Suprapubic skin (tissue), 4 donors: ENCODE data around the gene ATAD3A. TPM values are rescaled to one million over a fixed set of nuclear protein-coding genes. Genes with fewer than 3 reads are reported as not detected.

Experiments used
- DNase-seq, 2 donors: peaks; one replicate each; pipeline ENCODE4 v3.0.0-alpha.2; 2019; ENCODE audit warnings: low spot score in 2 of 2
- H3K27ac ChIP-seq: fragments of 200-600 bp; sonication (generic); one replicate; pipeline ENCODE4 v1.5.1; 2019
- H3K27me3 ChIP-seq: fragments of 200-600 bp; sonication (generic); one replicate; pipeline ENCODE4 v1.5.1; 2019
- H3K36me3 ChIP-seq: fragments of 200-600 bp; sonication (generic); one replicate; pipeline ENCODE4 v1.5.1; 2019
- H3K4me1 ChIP-seq: fragments of 200-600 bp; sonication (generic); one replicate; pipeline ENCODE4 v1.5.1; 2019
- H3K4me3 ChIP-seq: fragments of 200-600 bp; sonication (generic); one replicate; pipeline ENCODE4 v1.5.1; 2019; ENCODE audit warnings: mild to moderate bottlenecking
- H3K9me3 ChIP-seq: fragments of 200-600 bp; sonication (generic); one replicate; pipeline ENCODE4 v1.5.1; 2019
- CTCF ChIP-seq, 2 donors: fragments of 200-600 bp in 1 of 2; fragments of 450-650 bp in 1 of 2; sonication (generic) in 1 of 2; IDR thresholded peaks; one replicate each; pipeline ENCODE4 v1.5.1; 2016 to 2019; ENCODE audit warnings: antibody characterized with exemption in 2 of 2, mild to moderate bottlenecking in 1 of 2, moderate library complexity in 1 of 2
- EP300 ChIP-seq: sonication (generic); formaldehyde crosslinking; IDR thresholded peaks from one replicate; pipeline ENCODE4 v1.6.1; 2017; ENCODE audit warnings: antibody characterized with exemption
- POLR2A ChIP-seq, 2 donors: fragments of 450-650 bp; IDR thresholded peaks; one replicate each; pipeline ENCODE4 v1.6.1; 2017; ENCODE audit warnings: antibody characterized with exemption in 2 of 2, mild to moderate bottlenecking in 2 of 2, moderate library complexity in 2 of 2
- POLR2AphosphoS5 ChIP-seq, 3 donors: sonication (generic); formaldehyde crosslinking; IDR thresholded peaks; one replicate each; pipeline ENCODE4 v1.6.1; 2017; ENCODE audit warnings: antibody characterized with exemption in 3 of 3
- WGBS: methylation state at CpG from one replicate; pipeline ENCODE4 v1.1.5; 2018; 5-methylcytosine and 5-hydroxymethylcytosine counted together
- total RNA-seq, 4 donors: library from RNA; depleted of rRNA; stranded (reverse); fragments of >200 nt; gene quantifications; one replicate each; pipeline ENCODE4 v1.1.0, GENCODE V29; 2016

ATAD3A gene
- total RNA-seq, 4 donors from 2014 or later: 15.0 to 23.2 (median 19.7) TPM

- Histone ChIP-seq H3K9me3 (no peaks in the 10 kb centered on the region), H3K27ac (no peak overlapping the region), H3K4me1 (peaks cover 8% of the 10 kb centered on the region), H3K4me3 (no peak overlapping the region), H3K27me3 (no peaks in the 10 kb centered on the region), H3K36me3 (peaks cover 40% of the 10 kb centered on the region)
- TF ChIP-seq POLR2AphosphoS5 (IDR thresholded peaks at IDR 0.05) (no peak), POLR2A (IDR thresholded peaks at IDR 0.05) (no peak), CTCF (IDR thresholded peaks at IDR 0.05) (no peak), EP300 (no peak)
- no peak for DNase-seq
- WGBS: 79% methylated on average over 17 of the region's 17 CpGs
These were observed 47.1 kb downstream of the ATAD3A start for GRCh38 chr1:1559066-1559465.

DNA sequence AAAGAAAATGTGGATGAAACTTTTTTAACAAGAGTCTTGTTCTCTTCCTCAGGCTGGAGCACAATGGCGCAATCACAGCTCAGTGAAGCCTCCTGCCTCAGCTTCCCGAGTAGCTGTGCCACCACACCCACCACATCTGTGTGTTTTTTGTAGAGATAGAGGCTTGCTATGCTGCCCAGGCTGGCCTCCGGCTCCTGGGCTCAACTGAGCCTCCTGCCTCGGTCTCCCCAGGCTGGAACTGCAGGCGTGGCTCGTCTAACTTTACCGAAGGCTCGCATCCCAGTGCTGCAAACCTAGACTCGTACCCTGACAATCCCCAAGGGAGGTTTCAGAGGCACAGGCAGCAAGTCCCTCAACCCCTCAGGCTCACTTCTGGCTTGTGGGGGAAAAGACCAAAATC is 48.2 kb downstream of the ATAD3A start:
- H3K9me3 ChIP-seq: no peaks in the 10 kb centered on the region
- TF ChIP-seq CTCF (IDR thresholded peaks at IDR 0.05) (no peak), EP300 (no peak), POLR2AphosphoS5 (IDR thresholded peaks at IDR 0.05) (no peak), POLR2A (IDR thresholded peaks at IDR 0.05) (no peak)
- peaks cover 51% of the 10 kb centered on the region for H3K36me3 ChIP-seq
- no peaks in the 10 kb centered on the region for H3K27me3 ChIP-seq
- WGBS: 89% methylated on average over 5 of the region's 9 CpGs
- no peak overlapping the region for H3K27ac ChIP-seq
- H3K4me1 ChIP-seq: peaks cover 1% of the 10 kb centered on the region
- no peak overlapping the region for H3K4me3 ChIP-seq
- DNase-seq: no peak

DNA sequence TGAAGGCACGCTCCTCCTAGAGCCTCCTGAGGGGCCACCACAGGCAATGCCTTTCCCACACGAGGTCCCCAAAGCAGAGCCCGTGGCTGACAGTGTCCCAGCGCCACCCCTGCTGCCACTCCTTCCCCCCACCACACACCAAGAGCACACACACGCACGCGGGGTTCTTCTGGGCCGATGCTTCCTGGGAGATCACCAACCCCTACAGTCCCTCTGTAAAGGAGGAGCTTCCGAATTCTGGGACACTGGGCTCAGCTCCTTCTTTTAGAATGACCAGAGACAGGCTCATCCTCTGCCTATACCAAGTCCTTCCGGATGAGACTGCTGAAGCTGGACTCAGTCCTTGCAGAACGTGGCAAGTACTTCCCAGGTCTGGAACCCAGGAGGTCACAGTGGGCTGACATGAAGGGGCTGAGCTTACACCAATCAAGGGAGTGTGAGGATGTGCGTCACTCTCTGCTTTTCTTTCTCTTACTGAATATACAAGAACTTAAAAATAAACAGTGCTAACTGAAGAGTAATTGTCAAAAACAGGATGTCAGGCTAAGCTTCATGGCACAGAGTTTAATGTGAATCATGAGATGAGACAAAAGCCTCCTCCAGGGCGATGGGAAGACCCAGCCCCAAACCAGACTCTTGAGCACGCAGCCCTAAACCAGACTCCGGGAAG is 50.0 kb downstream of the ATAD3A start:
- no peak overlapping the region for H3K4me3 ChIP-seq
- 87% methylated on average over 12 of the region's 15 CpGs for WGBS
- TF ChIP-seq POLR2AphosphoS5 (IDR thresholded peaks at IDR 0.05) (no peak), CTCF (IDR thresholded peaks at IDR 0.05) (no peak), POLR2A (IDR thresholded peaks at IDR 0.05) (no peak), EP300 (no peak)
- H3K36me3 ChIP-seq: peaks cover 59% of the 10 kb centered on the region
- no peaks in the 10 kb centered on the region for H3K27me3 ChIP-seq
- DNase-seq: no peak
- no peak overlapping the region for H3K27ac ChIP-seq
- no peaks in the 10 kb centered on the region for H3K9me3 ChIP-seq
- peaks cover 11% of the 10 kb centered on the region for H3K4me1 ChIP-seq

GRCh38 chr1:1562556-1563195 is 50.7 kb downstream of the ATAD3A start:
- Histone ChIP-seq H3K27ac (no peak overlapping the region), H3K4me3 (no peak overlapping the region), H3K9me3 (no peaks in the 10 kb centered on the region), H3K27me3 (no peaks in the 10 kb centered on the region), H3K4me1 (peaks cover 19% of the 10 kb centered on the region), H3K36me3 (peaks cover 59% of the 10 kb centered on the region)
- 100% methylated on average over 1 of the region's 21 CpGs for WGBS
- TF ChIP-seq POLR2A (IDR thresholded peaks at IDR 0.05) (no peak), POLR2AphosphoS5 (IDR thresholded peaks at IDR 0.05) (no peak), EP300 (no peak), CTCF (IDR thresholded peaks at IDR 0.05) (no peak)
- DNase-seq: no peak

DNA sequence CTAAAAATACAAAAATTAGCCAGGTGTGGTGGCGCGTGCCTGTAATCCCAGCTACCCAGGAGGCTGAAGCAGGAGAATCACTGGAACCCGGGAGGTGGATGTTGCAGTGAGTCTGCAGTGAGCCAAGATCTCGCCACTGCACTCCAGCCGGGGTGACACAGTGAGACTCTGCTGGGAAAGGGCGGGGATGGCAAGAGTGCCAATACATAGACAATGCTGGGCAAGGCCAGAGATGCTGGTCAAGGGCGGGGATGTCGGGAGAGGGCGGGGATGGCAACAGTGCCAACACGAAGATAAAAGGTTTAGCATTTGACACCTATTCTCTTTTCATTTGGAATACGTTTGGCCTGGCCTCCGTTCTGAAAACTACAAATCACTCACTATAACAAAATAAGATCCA is 51.7 kb downstream of the ATAD3A start:
- Histone ChIP-seq H3K4me1 (peaks cover 25% of the 10 kb centered on the region), H3K9me3 (no peaks in the 10 kb centered on the region), H3K27ac (no peak overlapping the region), H3K36me3 (peaks cover 59% of the 10 kb centered on the region), H3K4me3 (no peak overlapping the region), H3K27me3 (no peaks in the 10 kb centered on the region)
- DNase-seq: no peak
- TF ChIP-seq CTCF (IDR thresholded peaks at IDR 0.05): no peak
- WGBS: 84% methylated on average over 12 of the region's 12 CpGs
